CD14-positive monocyte (primary cell): ENCODE measurements around the gene ULK4. TPM values are rescaled to one million over a fixed set of nuclear protein-coding genes. Genes with fewer than 3 reads are reported as not detected.

Source experiments
- DNase-seq, 3 donors: peaks; one replicate each; pipeline ENCODE4 v3.0.0-alpha.2; 2011 to 2022
- H2AFZ ChIP-seq: 2 replicates; pipeline ENCODE4 v1.6.0; 2012; ENCODE audit warnings: mild to moderate bottlenecking, low read depth, low read length, inconsistent platforms; ENCODE audit not compliant: insufficient read depth, poor library complexity, severe bottlenecking
- H3K27ac ChIP-seq, 2 donors: 1 replicate in 1 of 2; 2 replicates in 1 of 2; pipeline ENCODE4 v1.5.1; 2012 to 2013; ENCODE audit warnings: low read length in 2 of 2, control low read depth in 1 of 2, inconsistent platforms in 1 of 2, low read depth in 1 of 2, mild to moderate bottlenecking in 1 of 2
- H3K27me3 ChIP-seq, 2 donors: one replicate each; pipeline versions ENCODE4 v1.6.0 to v1.6.1; 2011 to 2013; ENCODE audit warnings: low read length in 2 of 2; ENCODE audit not compliant: control insufficient read depth in 2 of 2, insufficient read depth in 2 of 2
- H3K36me3 ChIP-seq, 2 donors: replicated peaks in 1 of 2; 1 replicate in 1 of 2; 2 replicates in 1 of 2; pipeline versions ENCODE4 v1.5.1 to v1.6.1; 2012 to 2013; ENCODE audit warnings: low read length in 2 of 2, control low read depth in 1 of 2, inconsistent platforms in 1 of 2, mild to moderate bottlenecking in 1 of 2; ENCODE audit not compliant: insufficient read depth in 2 of 2, control insufficient read depth in 1 of 2
- H3K4me1 ChIP-seq, 2 donors: 1 replicate in 1 of 2; 2 replicates in 1 of 2; pipeline versions ENCODE4 v1.5.1 to v1.6.1; 2012 to 2013; ENCODE audit warnings: low read length in 2 of 2, control low read depth in 1 of 2, inconsistent platforms in 1 of 2, mild to moderate bottlenecking in 1 of 2, moderate library complexity in 1 of 2; ENCODE audit not compliant: insufficient read depth in 2 of 2, control insufficient read depth in 1 of 2
- H3K4me2 ChIP-seq: replicated peaks from 2 replicates; pipeline ENCODE3; 2012; ENCODE audit warnings: low read length, moderate library complexity, mild to moderate bottlenecking; ENCODE audit not compliant: poor library complexity, severe bottlenecking; ENCODE audit errors: extremely low read depth
- H3K4me3 ChIP-seq, 3 experiments: fragments of 200-600 bp in 1 of 3; sonication (generic) in 1 of 3; replicated peaks in 1 of 3; 1 replicate in 2 of 3; 2 replicates in 1 of 3; pipeline ENCODE4 v1.5.1; 2011 to 2013; ENCODE audit warnings: low read length in 3 of 3, mild to moderate bottlenecking in 3 of 3, control low read depth in 2 of 3, low read depth in 2 of 3, inconsistent platforms in 1 of 3, moderate library complexity in 1 of 3
- H3K79me2 ChIP-seq: 2 replicates; pipeline ENCODE4 v1.6.0; 2012; ENCODE audit warnings: mild to moderate bottlenecking, control low read depth, inconsistent platforms, low read length, moderate library complexity; ENCODE audit not compliant: insufficient read depth
- H3K9ac ChIP-seq: 2 replicates; pipeline ENCODE4 v1.6.0; 2017; ENCODE audit warnings: low read length, mild to moderate bottlenecking; ENCODE audit not compliant: insufficient read depth, poor library complexity, severe bottlenecking
- H3K9me3 ChIP-seq, 2 donors: replicated peaks in 1 of 2; 1 replicate in 1 of 2; 2 replicates in 1 of 2; pipeline versions ENCODE4 v1.5.1 to v1.6.1; 2012 to 2013; ENCODE audit warnings: low read length in 2 of 2, control low read depth in 1 of 2; ENCODE audit not compliant: control insufficient read depth in 1 of 2, insufficient read depth in 1 of 2
- H4K20me1 ChIP-seq: 2 replicates; pipeline ENCODE4 v1.6.0; 2012; ENCODE audit warnings: mild to moderate bottlenecking, low read length, control low read depth, moderate library complexity; ENCODE audit not compliant: insufficient read depth
- H3K27ac Mint-ChIP-seq, 7 donors: one replicate each; pipeline ENCODE4 v1.8.0; 2020; ENCODE audit warnings: mild to moderate bottlenecking in 7 of 7, mixed read lengths in 7 of 7, moderate library complexity in 6 of 7, inconsistent platforms in 2 of 7
- H3K27me3 Mint-ChIP-seq, 3 donors: one replicate each; pipeline ENCODE4 v1.8.0; 2021 to 2022; ENCODE audit warnings: low read depth in 3 of 3, mild to moderate bottlenecking in 3 of 3, mixed read lengths in 3 of 3, moderate library complexity in 3 of 3, inconsistent platforms in 1 of 3
- H3K36me3 Mint-ChIP-seq, 2 donors: one replicate each; pipeline ENCODE4 v1.8.0; 2020; ENCODE audit warnings: mixed read lengths in 2 of 2, inconsistent platforms in 1 of 2, mild to moderate bottlenecking in 1 of 2
- H3K4me1 Mint-ChIP-seq: one replicate; pipeline ENCODE4 v1.8.0; 2020; ENCODE audit warnings: mild to moderate bottlenecking, mixed read lengths
- H3K4me3 Mint-ChIP-seq, 2 donors: one replicate each; pipeline ENCODE4 v1.8.0; 2020; ENCODE audit warnings: mild to moderate bottlenecking in 2 of 2, mixed read lengths in 2 of 2, moderate library complexity in 1 of 2
- H3K9me3 Mint-ChIP-seq, 7 donors: one replicate each; pipeline ENCODE4 v1.8.0; 2020 to 2022; ENCODE audit warnings: mixed read lengths in 7 of 7, mild to moderate bottlenecking in 6 of 7, moderate library complexity in 6 of 7, inconsistent platforms in 2 of 7
- WGBS: methylation state at CpG from one replicate; pipeline ENCODE4 v1.1.5; 2013; ENCODE audit warnings: missing lambda C conversion rate; ENCODE audit not compliant: insufficient coverage; 5-methylcytosine and 5-hydroxymethylcytosine counted together
- intact Hi-C, 2 donors: fragments of 100-400 bp; cut with micrococcal nuclease; formaldehyde crosslinking; loops; one replicate each; pipeline versions ENCODE4 v1.15.0 to v1.15.1; 2023
- polyA plus RNA-seq, 3 donors: library from polyadenylated mRNA; depleted of rRNA in 1 of 3; unstranded in 2 of 3; stranded (reverse) in 1 of 3; fragments of 300-500 nt in 2 of 3; fragments of >200 nt in 1 of 3; fragmentation: Illumina TruSeq in 2 of 3; gene quantifications; 1 replicate in 2 of 3; 2 replicates in 1 of 3; pipeline ENCODE4 v1.2.3, GENCODE V29; 2012 to 2021
- TF ChIP-seq, protein P1 (sequence below): fragments of 200-600 bp; IDR thresholded peaks from one replicate; pipeline ENCODE4 v1.8.0; 2022; ENCODE audit warnings: antibody characterized with exemption, mild to moderate bottlenecking

ULK4 gene
- polyA plus RNA-seq, 3 donors, result 6.7 to 14.0 (median 11.8) TPM

DNA sequence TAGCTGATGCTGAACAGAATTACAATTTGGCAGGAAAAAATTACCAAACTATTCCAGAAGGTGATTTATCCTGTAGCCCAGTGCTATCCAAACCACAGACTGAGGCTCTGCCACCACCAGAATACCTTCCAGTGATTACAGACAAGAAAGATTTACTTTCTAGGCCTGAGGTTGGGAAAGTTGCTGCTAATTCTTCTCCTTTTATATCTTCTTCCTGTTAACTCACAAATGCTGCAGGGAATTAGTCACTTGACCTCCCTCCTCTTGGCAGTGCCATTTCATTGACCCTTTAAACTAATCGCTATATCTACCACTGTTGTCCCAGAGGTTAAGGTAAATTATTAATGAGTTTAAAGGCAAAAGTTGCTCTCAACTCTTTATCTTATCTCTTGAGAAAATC is 644.2 kb downstream of the ULK4 start:
- Histone ChIP-seq H3K27ac (no peak overlapping the region), H3K79me2 (no peaks in the 10 kb centered on the region), H4K20me1 (no peaks in the 10 kb centered on the region), H2AFZ (no peak overlapping the region), H3K4me3 (no peak overlapping the region), H3K9ac (no peak overlapping the region), H3K4me2 (no peak overlapping the region), H3K4me1 (no peaks in the 10 kb centered on the region), H3K36me3 (no peaks in the 10 kb centered on the region), H3K27me3 (no peaks in the 10 kb centered on the region), H3K9me3 (no peaks in the 10 kb centered on the region)
- DNase-seq, result no peak
- no peak overlapping the region for H3K27ac Mint-ChIP-seq
- peaks cover 0 to 4% (median 0%) of the 10 kb centered on the region in 3 donors for H3K27me3 Mint-ChIP-seq
- peaks cover 0 to 1% of the 10 kb centered on the region in 2 donors for H3K36me3 Mint-ChIP-seq
- no CpG with 5 or more reads among the region's 1 CpG for WGBS
- H3K4me1 Mint-ChIP-seq, result no peaks in the 10 kb centered on the region
- no peak overlapping the region for H3K4me3 Mint-ChIP-seq
- intact Hi-C loops, result no loop called here
- H3K9me3 Mint-ChIP-seq, result peaks cover 0 to 5% (median 2%) of the 10 kb centered on the region in 7 donors
- TF ChIP-seq, protein P1, sequence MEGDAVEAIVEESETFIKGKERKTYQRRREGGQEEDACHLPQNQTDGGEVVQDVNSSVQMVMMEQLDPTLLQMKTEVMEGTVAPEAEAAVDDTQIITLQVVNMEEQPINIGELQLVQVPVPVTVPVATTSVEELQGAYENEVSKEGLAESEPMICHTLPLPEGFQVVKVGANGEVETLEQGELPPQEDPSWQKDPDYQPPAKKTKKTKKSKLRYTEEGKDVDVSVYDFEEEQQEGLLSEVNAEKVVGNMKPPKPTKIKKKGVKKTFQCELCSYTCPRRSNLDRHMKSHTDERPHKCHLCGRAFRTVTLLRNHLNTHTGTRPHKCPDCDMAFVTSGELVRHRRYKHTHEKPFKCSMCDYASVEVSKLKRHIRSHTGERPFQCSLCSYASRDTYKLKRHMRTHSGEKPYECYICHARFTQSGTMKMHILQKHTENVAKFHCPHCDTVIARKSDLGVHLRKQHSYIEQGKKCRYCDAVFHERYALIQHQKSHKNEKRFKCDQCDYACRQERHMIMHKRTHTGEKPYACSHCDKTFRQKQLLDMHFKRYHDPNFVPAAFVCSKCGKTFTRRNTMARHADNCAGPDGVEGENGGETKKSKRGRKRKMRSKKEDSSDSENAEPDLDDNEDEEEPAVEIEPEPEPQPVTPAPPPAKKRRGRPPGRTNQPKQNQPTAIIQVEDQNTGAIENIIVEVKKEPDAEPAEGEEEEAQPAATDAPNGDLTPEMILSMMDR, result no peak

DNA sequence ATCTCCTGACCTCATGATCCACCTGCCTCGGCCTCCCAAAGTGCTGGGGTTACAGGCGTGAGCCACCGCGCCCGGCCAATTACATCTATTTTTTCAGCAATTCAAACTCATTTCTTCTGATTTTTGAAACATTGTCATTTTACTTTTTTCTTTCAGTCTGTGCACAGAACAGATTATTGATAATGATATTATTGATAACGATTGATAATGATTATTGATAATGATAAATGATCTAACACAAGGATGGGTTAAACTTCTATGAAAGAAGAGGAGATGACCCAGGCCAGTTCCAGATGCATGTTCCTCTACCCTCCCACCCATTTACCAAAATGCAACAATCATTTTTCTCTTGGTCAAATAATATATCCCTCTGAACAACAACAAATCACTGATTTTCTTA is 644.6 kb downstream of the ULK4 start:
- Histone ChIP-seq H3K79me2 (no peaks in the 10 kb centered on the region), H3K36me3 (no peaks in the 10 kb centered on the region), H3K27ac (no peak overlapping the region), H3K9me3 (no peaks in the 10 kb centered on the region), H3K4me1 (no peaks in the 10 kb centered on the region), H3K9ac (no peak overlapping the region), H4K20me1 (no peaks in the 10 kb centered on the region), H3K4me3 (no peak overlapping the region), H3K27me3 (no peaks in the 10 kb centered on the region), H2AFZ (no peak overlapping the region), H3K4me2 (no peak overlapping the region)
- Mint-ChIP-seq H3K36me3 (peaks cover 0 to 1% of the 10 kb centered on the region in 2 donors), H3K9me3 (peaks cover 0 to 7% (median 2%) of the 10 kb centered on the region in 7 donors), H3K4me3 (no peak overlapping the region), H3K27ac (no peak overlapping the region), H3K27me3 (peaks cover 0 to 4% (median 0%) of the 10 kb centered on the region in 3 donors), H3K4me1 (no peaks in the 10 kb centered on the region)
- DNase-seq, result no peak
- WGBS, result 100% methylated on average over 4 of the region's 6 CpGs
- TF ChIP-seq, protein P1, result no peak
- intact Hi-C loops, result no loop called here
